ENCODE measurements around the gene TIAM1.

DNA sequence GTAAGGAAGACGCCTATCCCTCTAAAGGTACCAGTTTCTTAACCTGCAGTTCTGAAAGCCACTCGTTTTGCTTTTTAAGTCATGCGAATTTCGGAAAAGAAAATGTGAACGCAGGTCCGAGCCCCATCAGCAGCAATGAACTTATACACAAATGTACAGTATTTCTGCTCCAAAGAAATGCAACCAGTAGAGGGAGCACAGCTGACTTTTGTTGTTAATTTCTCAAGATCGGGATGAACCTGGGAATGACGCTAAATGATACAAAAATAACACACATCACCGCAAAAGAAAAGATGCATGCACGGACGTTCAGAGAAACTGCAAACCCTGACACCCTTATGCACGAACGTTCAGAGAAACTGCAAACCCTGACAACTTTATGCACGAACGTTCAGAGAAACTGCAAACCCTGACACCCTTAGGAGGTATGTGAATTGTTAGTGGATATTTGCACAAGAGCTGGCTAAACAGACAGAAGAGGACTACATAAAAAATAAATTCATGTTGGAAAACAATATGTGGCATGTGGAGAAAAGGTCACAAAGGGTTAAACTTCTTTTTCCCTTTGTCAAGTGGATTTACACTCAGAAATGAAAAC lies 3.5 kb upstream of the TIAM1 start:
- TF ChIP-seq, protein P1, sequence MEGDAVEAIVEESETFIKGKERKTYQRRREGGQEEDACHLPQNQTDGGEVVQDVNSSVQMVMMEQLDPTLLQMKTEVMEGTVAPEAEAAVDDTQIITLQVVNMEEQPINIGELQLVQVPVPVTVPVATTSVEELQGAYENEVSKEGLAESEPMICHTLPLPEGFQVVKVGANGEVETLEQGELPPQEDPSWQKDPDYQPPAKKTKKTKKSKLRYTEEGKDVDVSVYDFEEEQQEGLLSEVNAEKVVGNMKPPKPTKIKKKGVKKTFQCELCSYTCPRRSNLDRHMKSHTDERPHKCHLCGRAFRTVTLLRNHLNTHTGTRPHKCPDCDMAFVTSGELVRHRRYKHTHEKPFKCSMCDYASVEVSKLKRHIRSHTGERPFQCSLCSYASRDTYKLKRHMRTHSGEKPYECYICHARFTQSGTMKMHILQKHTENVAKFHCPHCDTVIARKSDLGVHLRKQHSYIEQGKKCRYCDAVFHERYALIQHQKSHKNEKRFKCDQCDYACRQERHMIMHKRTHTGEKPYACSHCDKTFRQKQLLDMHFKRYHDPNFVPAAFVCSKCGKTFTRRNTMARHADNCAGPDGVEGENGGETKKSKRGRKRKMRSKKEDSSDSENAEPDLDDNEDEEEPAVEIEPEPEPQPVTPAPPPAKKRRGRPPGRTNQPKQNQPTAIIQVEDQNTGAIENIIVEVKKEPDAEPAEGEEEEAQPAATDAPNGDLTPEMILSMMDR (IDR thresholded peaks at IDR 0.05; ENCODE audit: low read depth, low read length, poor library complexity, severe bottlenecking): peak; percentile 65
- TF ChIP-seq EZH2phosphoT487 (IDR thresholded peaks at IDR 0.05; ENCODE audit: borderline replicate concordance, low read length): no peak

Data from DOHH2 (cell line).